ENCODE results near the gene ACTR1A. TPM values are rescaled to one million over a fixed set of nuclear protein-coding genes. Genes with fewer than 3 reads are reported as not detected.

ACTR1A gene
- total and polyA plus RNA-seq, 9 of the 15 experiments (the other 6 are each of a cell fraction or from before 2014, with no cell fraction given), result 36.3 to 77.2 (median 49.6) TPM

DNA sequence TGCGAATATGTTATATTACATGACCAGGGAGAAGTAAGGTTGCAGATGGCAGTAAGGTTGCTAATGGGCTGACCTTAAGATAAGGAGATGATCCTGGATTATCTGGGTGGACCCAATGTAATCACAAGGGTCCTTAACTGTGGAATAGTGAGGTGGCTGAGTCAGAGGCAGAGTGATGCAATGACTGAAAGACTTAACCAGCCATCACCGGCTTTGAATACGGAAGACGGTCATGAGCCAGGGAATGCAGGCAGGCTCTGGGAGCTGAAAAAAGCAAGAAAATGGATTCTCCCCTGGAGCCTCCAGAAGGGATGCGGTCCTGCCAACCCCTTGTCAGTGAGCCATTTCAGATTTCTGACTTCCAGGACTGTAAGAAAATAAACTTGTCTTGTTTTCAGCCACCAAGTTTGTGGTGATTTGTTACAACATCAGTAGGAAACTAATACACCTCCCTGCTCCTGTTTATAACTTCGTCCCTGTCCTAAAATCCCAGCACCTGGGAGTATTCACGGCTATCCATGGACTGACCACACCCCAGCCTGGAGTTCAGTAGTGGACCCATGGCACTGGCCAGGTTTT is 46.5 kb downstream of the ACTR1A start (continued):
- TF ChIP-seq, protein P1, sequence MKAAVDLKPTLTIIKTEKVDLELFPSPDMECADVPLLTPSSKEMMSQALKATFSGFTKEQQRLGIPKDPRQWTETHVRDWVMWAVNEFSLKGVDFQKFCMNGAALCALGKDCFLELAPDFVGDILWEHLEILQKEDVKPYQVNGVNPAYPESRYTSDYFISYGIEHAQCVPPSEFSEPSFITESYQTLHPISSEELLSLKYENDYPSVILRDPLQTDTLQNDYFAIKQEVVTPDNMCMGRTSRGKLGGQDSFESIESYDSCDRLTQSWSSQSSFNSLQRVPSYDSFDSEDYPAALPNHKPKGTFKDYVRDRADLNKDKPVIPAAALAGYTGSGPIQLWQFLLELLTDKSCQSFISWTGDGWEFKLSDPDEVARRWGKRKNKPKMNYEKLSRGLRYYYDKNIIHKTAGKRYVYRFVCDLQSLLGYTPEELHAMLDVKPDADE (conservative IDR thresholded peaks at IDR 0.05; ENCODE audit: control insufficient read depth, low read depth, low read length), result no peak
- no peak for TF ChIP-seq NR2F6 (CRISPR knock-in tag; IDR thresholded peaks at IDR 0.05)
- no peak for TF ChIP-seq ZHX1 (conservative IDR thresholded peaks at IDR 0.05; ENCODE audit: low read length)
- TF ChIP-seq, protein P2, sequence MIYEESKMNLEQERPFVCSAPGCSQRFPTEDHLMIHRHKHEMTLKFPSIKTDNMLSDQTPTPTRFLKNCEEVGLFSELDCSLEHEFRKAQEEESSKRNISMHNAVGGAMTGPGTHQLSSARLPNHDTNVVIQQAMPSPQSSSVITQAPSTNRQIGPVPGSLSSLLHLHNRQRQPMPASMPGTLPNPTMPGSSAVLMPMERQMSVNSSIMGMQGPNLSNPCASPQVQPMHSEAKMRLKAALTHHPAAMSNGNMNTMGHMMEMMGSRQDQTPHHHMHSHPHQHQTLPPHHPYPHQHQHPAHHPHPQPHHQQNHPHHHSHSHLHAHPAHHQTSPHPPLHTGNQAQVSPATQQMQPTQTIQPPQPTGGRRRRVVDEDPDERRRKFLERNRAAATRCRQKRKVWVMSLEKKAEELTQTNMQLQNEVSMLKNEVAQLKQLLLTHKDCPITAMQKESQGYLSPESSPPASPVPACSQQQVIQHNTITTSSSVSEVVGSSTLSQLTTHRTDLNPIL (CRISPR knock-in tag; IDR thresholded peaks at IDR 0.05), result 0 out of 2 replicates have a peak, but pooled peaks have one; percentile 11
- TF ChIP-seq JUND (IDR thresholded peaks at IDR 0.05; ENCODE audit: borderline replicate concordance, low read depth, low read length), result peak; percentile 98
- TF ChIP-seq JUND (tag; IDR thresholded peaks at IDR 0.05; ENCODE audit: borderline replicate concordance, low read depth, low read length), result peak; percentile 96; the same call in 2 of the 3 replicates
- TF ChIP-seq ZBTB1 (CRISPR knock-in tag; IDR thresholded peaks at IDR 0.05; ENCODE audit: borderline replicate concordance, low read depth), result no peak
- peak; percentile 38; the same call in 1 of the 2 replicates for TF ChIP-seq RBFOX2 (IDR thresholded peaks at IDR 0.05; ENCODE audit: low read depth, low read length)
- TF ChIP-seq, protein P3, sequence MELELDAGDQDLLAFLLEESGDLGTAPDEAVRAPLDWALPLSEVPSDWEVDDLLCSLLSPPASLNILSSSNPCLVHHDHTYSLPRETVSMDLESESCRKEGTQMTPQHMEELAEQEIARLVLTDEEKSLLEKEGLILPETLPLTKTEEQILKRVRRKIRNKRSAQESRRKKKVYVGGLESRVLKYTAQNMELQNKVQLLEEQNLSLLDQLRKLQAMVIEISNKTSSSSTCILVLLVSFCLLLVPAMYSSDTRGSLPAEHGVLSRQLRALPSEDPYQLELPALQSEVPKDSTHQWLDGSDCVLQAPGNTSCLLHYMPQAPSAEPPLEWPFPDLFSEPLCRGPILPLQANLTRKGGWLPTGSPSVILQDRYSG (tag; conservative IDR thresholded peaks at IDR 0.05; ENCODE audit: low read depth), result peak; percentile 66; the same call in 1 of the 2 replicates
- TF ChIP-seq MAFG (tag; conservative IDR thresholded peaks at IDR 0.05), result peak; percentile 46; the same call in 1 of the 2 replicates
- no peak for TF ChIP-seq PURB (CRISPR knock-in tag; IDR thresholded peaks at IDR 0.05; ENCODE audit: low read depth)
- TF ChIP-seq ZFPM2 (CRISPR knock-in tag; IDR thresholded peaks at IDR 0.05), result no peak
- TF ChIP-seq NR3C1 (CRISPR knock-in tag; IDR thresholded peaks at IDR 0.05), result no peak
- TF ChIP-seq, protein P4, sequence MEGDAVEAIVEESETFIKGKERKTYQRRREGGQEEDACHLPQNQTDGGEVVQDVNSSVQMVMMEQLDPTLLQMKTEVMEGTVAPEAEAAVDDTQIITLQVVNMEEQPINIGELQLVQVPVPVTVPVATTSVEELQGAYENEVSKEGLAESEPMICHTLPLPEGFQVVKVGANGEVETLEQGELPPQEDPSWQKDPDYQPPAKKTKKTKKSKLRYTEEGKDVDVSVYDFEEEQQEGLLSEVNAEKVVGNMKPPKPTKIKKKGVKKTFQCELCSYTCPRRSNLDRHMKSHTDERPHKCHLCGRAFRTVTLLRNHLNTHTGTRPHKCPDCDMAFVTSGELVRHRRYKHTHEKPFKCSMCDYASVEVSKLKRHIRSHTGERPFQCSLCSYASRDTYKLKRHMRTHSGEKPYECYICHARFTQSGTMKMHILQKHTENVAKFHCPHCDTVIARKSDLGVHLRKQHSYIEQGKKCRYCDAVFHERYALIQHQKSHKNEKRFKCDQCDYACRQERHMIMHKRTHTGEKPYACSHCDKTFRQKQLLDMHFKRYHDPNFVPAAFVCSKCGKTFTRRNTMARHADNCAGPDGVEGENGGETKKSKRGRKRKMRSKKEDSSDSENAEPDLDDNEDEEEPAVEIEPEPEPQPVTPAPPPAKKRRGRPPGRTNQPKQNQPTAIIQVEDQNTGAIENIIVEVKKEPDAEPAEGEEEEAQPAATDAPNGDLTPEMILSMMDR (IDR thresholded peaks at IDR 0.05 in 2 of 3, conservative IDR thresholded peaks at IDR 0.05 in 1 of 3; ENCODE audit: insufficient read depth in 2 of 3, low read depth in 1 of 3, low read length in 3 of 3), result no peak
- no peak for TF ChIP-seq TRIM28 (IDR thresholded peaks at IDR 0.05)
- TF ChIP-seq ZBTB33 (CRISPR knock-in tag; IDR thresholded peaks at IDR 0.05), result no peak
- TF ChIP-seq RB1 (IDR thresholded peaks at IDR 0.05; ENCODE audit: low read depth), result no peak
